T-cell (primary cell): ENCODE data around the gene IQGAP1. TPM values are rescaled to one million over a fixed set of nuclear protein-coding genes. Genes with fewer than 3 reads are reported as not detected.

Experiments
- ATAC-seq, 4 experiments: fragments of 200-7000 bp in 3 of 4; fragments of 150-1000 bp in 1 of 4; cut with Tn5 transposase; replicated peaks in 1 of 4; 1 replicate in 3 of 4; 2 replicates in 1 of 4; pipeline ENCODE4 v1.10.0; 2021; ENCODE audit warnings: moderate library complexity in 3 of 4, mild to moderate bottlenecking in 2 of 4, moderate number of reproducible peaks in 1 of 4
- CTCF ChIA-PET, 2 donors: fragments of 300-600 bp; sonication (Branson Sonifier 250); formaldehyde crosslinking; loops; one replicate each; lab custom pipeline; 2022; ENCODE audit warnings: antibody characterized with exemption in 2 of 2; lab: Charles Lee
- POLR2A ChIA-PET, 2 donors: fragments of 300-600 bp; sonication (Branson Sonifier 250); formaldehyde crosslinking; loops; one replicate each; lab custom pipeline; 2022; ENCODE audit warnings: antibody characterized with exemption in 2 of 2; lab: Charles Lee
- DNase-seq, 35 experiments: peaks; one replicate each; pipeline versions ENCODE4 v3.0.0 to v3.0.0-alpha.2; 2013 to 2023
- H3K27ac ChIP-seq: one replicate; pipeline ENCODE4 v1.5.1; 2013; ENCODE audit warnings: low read length
- H3K27me3 ChIP-seq, 2 experiments: replicated peaks in 1 of 2; 1 replicate in 1 of 2; 2 replicates in 1 of 2; pipeline versions ENCODE4 v1.6.1 to v1.7.0; 2013; ENCODE audit warnings: low read length in 1 of 2, mixed read lengths in 1 of 2; ENCODE audit not compliant: control insufficient read depth in 2 of 2, insufficient read depth in 2 of 2; ENCODE audit errors: extremely low read depth in 1 of 2
- H3K36me3 ChIP-seq, 2 donors: 1 replicate in 1 of 2; 2 replicates in 1 of 2; pipeline versions ENCODE4 v1.6.1 to v1.7.0; 2013; ENCODE audit warnings: low read length in 1 of 2; ENCODE audit not compliant: control insufficient read depth in 2 of 2, insufficient read depth in 1 of 2; ENCODE audit errors: extremely low read depth in 1 of 2
- H3K4me1 ChIP-seq, 2 experiments: 1 replicate in 1 of 2; 2 replicates in 1 of 2; pipeline versions ENCODE4 v1.6.1 to v1.7.0; 2013; ENCODE audit warnings: low read length in 2 of 2, mixed read lengths in 1 of 2; ENCODE audit not compliant: insufficient read depth in 2 of 2, control insufficient read depth in 1 of 2; ENCODE audit errors: extremely low read depth in 1 of 2
- H3K4me3 ChIP-seq, 2 donors: 1 replicate in 1 of 2; 2 replicates in 1 of 2; pipeline versions ENCODE4 v1.5.1 to v1.7.0; 2013; ENCODE audit warnings: mild to moderate bottlenecking in 2 of 2, low read length in 1 of 2, moderate library complexity in 1 of 2; ENCODE audit not compliant: control insufficient read depth in 1 of 2; ENCODE audit errors: extremely low read depth in 1 of 2
- H3K9me3 ChIP-seq: 2 replicates; pipeline ENCODE4 v1.7.0; 2013
- H3K27ac Mint-ChIP-seq, 2 donors: one replicate each; pipeline ENCODE4 v1.8.0; 2020 to 2021; ENCODE audit warnings: mild to moderate bottlenecking in 2 of 2, mixed read lengths in 2 of 2
- H3K27me3 Mint-ChIP-seq, 2 donors: one replicate each; pipeline ENCODE4 v1.8.0; 2021 to 2022; ENCODE audit warnings: mixed read lengths in 2 of 2
- H3K36me3 Mint-ChIP-seq: one replicate; pipeline ENCODE4 v1.8.0; 2021; ENCODE audit warnings: mixed read lengths
- H3K4me1 Mint-ChIP-seq, 3 donors: one replicate each; pipeline ENCODE4 v1.8.0; 2020 to 2022; ENCODE audit warnings: mixed read lengths in 3 of 3, mild to moderate bottlenecking in 1 of 3
- H3K4me3 Mint-ChIP-seq, 3 donors: one replicate each; pipeline ENCODE4 v1.8.0; 2020 to 2022; ENCODE audit warnings: mild to moderate bottlenecking in 3 of 3, mixed read lengths in 3 of 3, moderate library complexity in 3 of 3
- H3K9me3 Mint-ChIP-seq, 3 donors: one replicate each; pipeline ENCODE4 v1.8.0; 2020 to 2022; ENCODE audit warnings: mixed read lengths in 3 of 3
- WGBS: methylation state at CpG from one replicate; pipeline ENCODE4 v1.1.5; 2013; ENCODE audit warnings: missing lambda C conversion rate; ENCODE audit not compliant: insufficient coverage; 5-methylcytosine and 5-hydroxymethylcytosine counted together
- total RNA-seq, 35 experiments: library from RNA in 6 of 35; stranded (reverse) in 6 of 35; fragments of 120-200 nt in 1 of 35; gene quantifications; one replicate each; pipeline versions ENCODE4 v1.2.1 to v1.2.4 and lab custom pipeline; 2013 to 2026

The IQGAP1 gene
- total RNA-seq, 5 donors from 2014 or later (not counting 1 experiment from before 2014, with no cell fraction given): 125 to 158 (median 127) TPM

GRCh38 chr15:90401495-90401894 is 13.5 kb downstream of the IQGAP1 start:
- POLR2A ChIA-PET: interaction anchor here (0.6 to 4.8 kb wide), 5 partner anchors 10 to 128 kb away, joined by 3 to 49 read pairs (median 6); partner anchors contain the start of gene IQGAP1 (in 2 of the 2)
- Mint-ChIP-seq H3K36me3 (peaks cover 3% of the 10 kb centered on the region), H3K9me3 (no peaks in the 10 kb centered on the region), H3K4me1 (peaks cover 67 to 73% (median 72%) of the 10 kb centered on the region in 3 donors), H3K27ac (peak overlapping the region; percentile 97 to 98), H3K27me3 (no peaks in the 10 kb centered on the region), H3K4me3 (peak overlapping the region; percentile 66 to 71 (median 70))
- peak in 1 of 35 experiments; percentile 25 for DNase-seq
- peak overlapping the region; percentile 99 for H3K27ac ChIP-seq
- H3K4me3 ChIP-seq: no peak overlapping the region
- H3K4me1 ChIP-seq: peaks cover 25 to 34% of the 10 kb centered on the region in 2 experiments
- H3K36me3 ChIP-seq: no peaks in the 10 kb centered on the region
- H3K9me3 ChIP-seq: no peaks in the 10 kb centered on the region
- WGBS: no CpG with 5 or more reads among the region's 1 CpG
- CTCF ChIA-PET: interaction anchor here in 1 of 2 donors (0.6 to 3.8 kb wide), 3 partner anchors 9 to 469 kb away, joined by 3 to 15 read pairs (median 6); partner anchors contain the start of gene IQGAP1
- no peak for ATAC-seq
- H3K27me3 ChIP-seq: no peaks in the 10 kb centered on the region

GRCh38 chr15:90402223-90402622 is 14.2 kb downstream of the IQGAP1 start:
- POLR2A ChIA-PET: interaction anchor here (0.6 to 4.8 kb wide), 5 partner anchors 10 to 37 kb away, joined by 3 to 49 read pairs (median 5); partner anchors contain the start of gene IQGAP1 (in 2 of the 2)
- Histone ChIP-seq H3K27ac (peak overlapping the region; percentile 99), H3K36me3 (no peaks in the 10 kb centered on the region), H3K4me1 (peaks cover 31 to 36% of the 10 kb centered on the region in 2 experiments), H3K4me3 (no peak overlapping the region), H3K27me3 (no peaks in the 10 kb centered on the region), H3K9me3 (no peaks in the 10 kb centered on the region)
- ATAC-seq (no peak), DNase-seq (no peak)
- H3K36me3 Mint-ChIP-seq: peaks cover 3% of the 10 kb centered on the region
- H3K4me1 Mint-ChIP-seq: peaks cover 74 to 76% (median 75%) of the 10 kb centered on the region in 3 donors
- no peaks in the 10 kb centered on the region for H3K9me3 Mint-ChIP-seq
- CTCF ChIA-PET: interaction anchor here in 1 of 2 donors (0.6 to 3.8 kb wide), 3 partner anchors 14 to 319 kb away, joined by 3 to 15 read pairs (median 3); partner anchors contain the start of gene IQGAP1
- peak overlapping the region; percentile 15 to 66 (median 21) for H3K4me3 Mint-ChIP-seq
- H3K27me3 Mint-ChIP-seq: no peaks in the 10 kb centered on the region
- H3K27ac Mint-ChIP-seq: peak overlapping the region; percentile 97 to 98

- Histone ChIP-seq H3K36me3 (no peaks in the 10 kb centered on the region), H3K4me1 (peaks cover 36 to 37% of the 10 kb centered on the region in 2 experiments), H3K27ac (peak overlapping the region; percentile 99), H3K4me3 (no peak overlapping the region), H3K27me3 (no peaks in the 10 kb centered on the region), H3K9me3 (no peaks in the 10 kb centered on the region)
- no peaks in the 10 kb centered on the region for H3K9me3 Mint-ChIP-seq
- no peak for ATAC-seq
- no peak for DNase-seq
- H3K27me3 Mint-ChIP-seq: no peaks in the 10 kb centered on the region
- ChIA-PET CTCF (interaction anchor here (0.8 to 3.8 kb wide), 2 partner anchors 9 to 14 kb away, joined by 3 to 15 read pairs; partner anchors contain the start of gene IQGAP1 (in 1 of the 2)), POLR2A (interaction anchor here in 1 of 2 donors (0.5 to 1.0 kb wide), 2 partner anchors 15 to 41 kb away, joined by 3 to 5 read pairs; partner anchors contain the start of gene IQGAP1)
- WGBS: no CpG with 5 or more reads among the region's 3 CpGs
- H3K4me3 Mint-ChIP-seq: peak overlapping the region in 1 of 3 donors; percentile 66
- H3K27ac Mint-ChIP-seq: peak overlapping the region; percentile 97 to 98
- peaks cover 78 to 79% (median 79%) of the 10 kb centered on the region in 3 donors for H3K4me1 Mint-ChIP-seq
- peaks cover 3% of the 10 kb centered on the region for H3K36me3 Mint-ChIP-seq
These were observed 14.7 kb downstream of the IQGAP1 start for GRCh38 chr15:90402767-90403166.

- Histone ChIP-seq H3K4me3 (no peak overlapping the region), H3K27me3 (no peaks in the 10 kb centered on the region), H3K27ac (no peak overlapping the region), H3K9me3 (no peaks in the 10 kb centered on the region), H3K36me3 (no peaks in the 10 kb centered on the region), H3K4me1 (peaks cover 35 to 42% of the 10 kb centered on the region in 2 experiments)
- POLR2A ChIA-PET: interaction anchor here in 1 of 2 donors (1.2 kb wide), 1 partner anchor 18 kb away, joined by 4 read pairs; no protein-coding TSS in a partner anchor
- Mint-ChIP-seq H3K4me1 (peaks cover 82 to 89% (median 84%) of the 10 kb centered on the region in 3 donors), H3K4me3 (no peak overlapping the region), H3K27ac (no peak overlapping the region), H3K36me3 (peaks cover 16% of the 10 kb centered on the region), H3K9me3 (peaks cover 0 to 3% (median 3%) of the 10 kb centered on the region in 3 donors), H3K27me3 (no peaks in the 10 kb centered on the region)
- ATAC-seq (no peak), DNase-seq (no peak)
- CTCF ChIA-PET: no interaction called here
- 83% methylated on average over 1 of the region's 3 CpGs for WGBS
These were observed 17.1 kb downstream of the IQGAP1 start for GRCh38 chr15:90405055-90405607.

GRCh38 chr15:90407336-90407735 is 19.3 kb downstream of the IQGAP1 start:
- CTCF ChIA-PET: interaction anchor here in 1 of 2 donors (0.6 to 1.4 kb wide), 4 partner anchors 20 to 47 kb away, joined by 3 to 5 read pairs (median 4); partner anchors contain the start of gene IQGAP1
- peak overlapping the region; percentile 66 for H3K27ac ChIP-seq
- DNase-seq (no peak), ATAC-seq (no peak)
- peaks cover 19 to 36% of the 10 kb centered on the region in 2 experiments for H3K4me1 ChIP-seq
- no peaks in the 10 kb centered on the region for H3K27me3 Mint-ChIP-seq
- H3K4me3 Mint-ChIP-seq: peak overlapping the region in 1 of 3 donors; percentile 39
- WGBS: no CpG with 5 or more reads among the region's 3 CpGs
- no peaks in the 10 kb centered on the region for H3K36me3 ChIP-seq
- H3K4me3 ChIP-seq: no peak overlapping the region
- peak overlapping the region in 1 of 2 donors; percentile 79 for H3K27ac Mint-ChIP-seq
- POLR2A ChIA-PET: interaction anchor here in 1 of 2 donors (0.7 to 1.3 kb wide), 4 partner anchors 15 to 340 kb away, joined by 3 to 12 read pairs (median 4); partner anchors contain the start of gene IQGAP1
- H3K36me3 Mint-ChIP-seq: peaks cover 22% of the 10 kb centered on the region
- no peaks in the 10 kb centered on the region for H3K27me3 ChIP-seq
- H3K4me1 Mint-ChIP-seq: peaks cover 80 to 81% (median 80%) of the 10 kb centered on the region in 3 donors
- H3K9me3 Mint-ChIP-seq: peaks cover 0 to 3% (median 3%) of the 10 kb centered on the region in 3 donors
- no peaks in the 10 kb centered on the region for H3K9me3 ChIP-seq

- DNase-seq (peak in 17 of 35 experiments; percentile 12 to 75 (median 29)), ATAC-seq (peak; percentile 62 to 89 (median 79))
- no peaks in the 10 kb centered on the region for H3K27me3 Mint-ChIP-seq
- POLR2A ChIA-PET: interaction anchor here in 1 of 2 donors (0.7 to 1.3 kb wide), 4 partner anchors 16 to 339 kb away, joined by 3 to 12 read pairs (median 4); partner anchors contain the start of gene IQGAP1
- peaks cover 0 to 3% (median 3%) of the 10 kb centered on the region in 3 donors for H3K9me3 Mint-ChIP-seq
- Histone ChIP-seq H3K27me3 (no peaks in the 10 kb centered on the region), H3K9me3 (no peaks in the 10 kb centered on the region), H3K4me3 (no peak overlapping the region), H3K36me3 (no peaks in the 10 kb centered on the region), H3K27ac (peak overlapping the region; percentile 66), H3K4me1 (peaks cover 19 to 41% of the 10 kb centered on the region in 2 experiments)
- peaks cover 81% of the 10 kb centered on the region in 3 donors for H3K4me1 Mint-ChIP-seq
- H3K27ac Mint-ChIP-seq: peak overlapping the region; percentile 60 to 79
- peaks cover 22% of the 10 kb centered on the region for H3K36me3 Mint-ChIP-seq
- CTCF ChIA-PET: interaction anchor here (0.6 to 1.4 kb wide), 5 partner anchors 18 to 48 kb away, joined by 3 to 5 read pairs (median 4); partner anchors contain the start of gene IQGAP1 (in 1 of the 2)
- H3K4me3 Mint-ChIP-seq: peak overlapping the region; percentile 5 to 39 (median 37)
- 83% methylated on average over 1 of the region's 2 CpGs for WGBS
These were observed 19.9 kb downstream of the IQGAP1 start for GRCh38 chr15:90407871-90408317.
